Activated B cell treated with CpG ODN at 0.5 μM for 24 hours (primary cell): ENCODE measurements around the gene CCDC169. TPM values are rescaled to one million over a fixed set of nuclear protein-coding genes. Genes with fewer than 3 reads are reported as not detected.
"Not testable (repeated sequence)": the region's sequence is repeated elsewhere in the genome, so short reads cannot be mapped to it uniquely, and the experiment has no call there.

Experiments used
- ATAC-seq: fragments of 200-7000 bp; cut with Tn5 transposase; one replicate; pipeline ENCODE4 v1.10.0; 2021; ENCODE audit warnings: low read depth, mild to moderate bottlenecking, moderate library complexity
- CTCF ChIA-PET: fragments of 350-600 bp; sonication (Branson Sonifier 250); formaldehyde crosslinking; loops from one replicate; lab custom pipeline; 2021; ENCODE audit warnings: antibody characterized with exemption; lab: Charles Lee
- POLR2A ChIA-PET: fragments of 350-600 bp; sonication (Branson Sonifier 250); formaldehyde crosslinking; loops from one replicate; lab custom pipeline; 2021; ENCODE audit warnings: antibody characterized with exemption; lab: Charles Lee
- DNase-seq: peaks from one replicate; pipeline ENCODE4 v3.0.0; 2022
- H3K27ac Mint-ChIP-seq: one replicate; pipeline ENCODE4 v1.8.0; 2020; ENCODE audit warnings: mixed read lengths
- H3K27me3 Mint-ChIP-seq: one replicate; pipeline ENCODE4 v1.8.0; 2021; ENCODE audit warnings: mixed read lengths
- H3K36me3 Mint-ChIP-seq: one replicate; pipeline ENCODE4 v1.8.0; 2021; ENCODE audit warnings: low read depth, mixed read lengths
- H3K4me1 Mint-ChIP-seq: one replicate; pipeline ENCODE4 v1.8.0; 2021; ENCODE audit warnings: mixed read lengths
- H3K4me3 Mint-ChIP-seq: one replicate; pipeline ENCODE4 v1.8.0; 2020; ENCODE audit warnings: mild to moderate bottlenecking, mixed read lengths
- H3K9me3 Mint-ChIP-seq: one replicate; pipeline ENCODE4 v1.8.0; 2020; ENCODE audit warnings: mixed read lengths
- intact Hi-C: fragments of 100-400 bp; cut with micrococcal nuclease; formaldehyde crosslinking; loops from one replicate; pipeline ENCODE4 v1.15.1; 2024
- total RNA-seq: library from RNA; stranded (reverse); gene quantifications from 2 replicates; pipeline ENCODE4 v1.2.3, GENCODE V29; 2022
- TF ChIP-seq, protein P1 (sequence below): fragments of 200-600 bp; IDR thresholded peaks from one replicate; pipeline ENCODE4 v1.8.0; 2022; ENCODE audit warnings: antibody characterized with exemption, mild to moderate bottlenecking

Gene CCDC169
- total RNA-seq, 1 donor from 2014 or later: 0.18 TPM

DNA sequence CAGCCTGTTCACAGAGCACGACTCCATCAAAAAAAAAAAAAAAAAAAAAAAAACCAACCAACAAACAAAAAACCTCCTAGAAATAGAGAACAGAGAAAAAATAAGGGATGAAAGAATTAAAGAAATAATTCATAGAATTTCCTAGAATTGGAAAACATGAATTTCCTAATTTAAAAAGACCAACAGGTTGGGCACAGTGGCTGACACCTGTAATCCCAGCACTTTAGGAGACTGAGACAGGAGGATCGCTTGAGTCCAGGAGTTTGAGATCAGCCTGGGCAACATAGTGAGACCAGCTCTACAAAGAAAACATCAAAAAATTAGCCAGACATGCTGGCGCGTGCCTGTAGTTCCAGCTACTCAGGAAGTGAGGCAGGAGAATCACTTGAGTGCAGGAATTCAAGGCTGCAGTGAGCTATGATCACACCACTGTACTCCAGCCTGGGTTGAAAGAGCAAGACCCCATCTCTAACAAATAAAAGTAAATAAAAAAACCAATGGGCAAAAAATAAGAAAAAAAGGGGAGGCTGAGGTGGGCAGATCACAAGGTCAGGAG is 42.1 kb upstream of the CCDC169 start:
- H3K27me3 Mint-ChIP-seq: peaks cover 2% of the 10 kb centered on the region
- CTCF ChIA-PET: no interaction called here
- no peaks in the 10 kb centered on the region for H3K9me3 Mint-ChIP-seq
- H3K27ac Mint-ChIP-seq: no peak overlapping the region
- H3K36me3 Mint-ChIP-seq: no peaks in the 10 kb centered on the region
- intact Hi-C loops: no loop called here
- TF ChIP-seq, protein P1, sequence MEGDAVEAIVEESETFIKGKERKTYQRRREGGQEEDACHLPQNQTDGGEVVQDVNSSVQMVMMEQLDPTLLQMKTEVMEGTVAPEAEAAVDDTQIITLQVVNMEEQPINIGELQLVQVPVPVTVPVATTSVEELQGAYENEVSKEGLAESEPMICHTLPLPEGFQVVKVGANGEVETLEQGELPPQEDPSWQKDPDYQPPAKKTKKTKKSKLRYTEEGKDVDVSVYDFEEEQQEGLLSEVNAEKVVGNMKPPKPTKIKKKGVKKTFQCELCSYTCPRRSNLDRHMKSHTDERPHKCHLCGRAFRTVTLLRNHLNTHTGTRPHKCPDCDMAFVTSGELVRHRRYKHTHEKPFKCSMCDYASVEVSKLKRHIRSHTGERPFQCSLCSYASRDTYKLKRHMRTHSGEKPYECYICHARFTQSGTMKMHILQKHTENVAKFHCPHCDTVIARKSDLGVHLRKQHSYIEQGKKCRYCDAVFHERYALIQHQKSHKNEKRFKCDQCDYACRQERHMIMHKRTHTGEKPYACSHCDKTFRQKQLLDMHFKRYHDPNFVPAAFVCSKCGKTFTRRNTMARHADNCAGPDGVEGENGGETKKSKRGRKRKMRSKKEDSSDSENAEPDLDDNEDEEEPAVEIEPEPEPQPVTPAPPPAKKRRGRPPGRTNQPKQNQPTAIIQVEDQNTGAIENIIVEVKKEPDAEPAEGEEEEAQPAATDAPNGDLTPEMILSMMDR: no peak
- peaks cover 11% of the 10 kb centered on the region for H3K4me1 Mint-ChIP-seq
- ATAC-seq (no peak), DNase-seq (no peak)
- no peak overlapping the region for H3K4me3 Mint-ChIP-seq
- POLR2A ChIA-PET: no interaction called here

DNA sequence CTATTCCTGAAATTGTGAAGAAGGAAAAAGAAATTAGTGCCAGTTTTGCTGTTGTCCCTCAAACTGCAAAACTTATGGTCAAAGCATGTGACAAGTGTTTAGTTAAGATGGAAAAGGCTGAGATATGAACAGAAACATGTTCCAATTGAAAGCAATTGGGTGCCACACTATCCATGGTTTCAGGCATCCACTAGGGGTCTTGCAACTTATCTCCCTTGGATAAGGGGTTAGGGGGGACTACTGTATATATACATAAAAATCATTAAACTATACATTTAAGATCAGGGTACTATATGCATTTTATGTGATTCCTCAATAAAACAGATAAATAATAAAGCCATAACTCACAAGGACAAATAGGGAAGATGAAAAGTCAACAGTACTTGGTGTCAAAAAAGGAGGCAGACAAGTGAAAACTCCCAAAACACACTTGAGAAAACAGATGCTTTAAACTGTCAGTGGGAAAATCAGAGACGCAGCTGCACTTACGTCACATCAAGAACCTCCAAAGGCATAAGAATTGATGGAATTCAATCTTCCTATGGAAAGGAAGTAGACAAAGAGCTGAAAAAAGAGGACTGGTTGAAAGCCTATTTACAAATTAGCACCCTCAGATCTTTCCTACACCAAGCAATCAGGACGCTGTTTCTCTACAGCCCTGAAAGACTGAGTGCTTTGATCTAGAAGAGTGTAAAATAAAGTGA is 40.5 kb upstream of the CCDC169 start:
- ChIA-PET CTCF (no interaction called here), POLR2A (no interaction called here)
- TF ChIP-seq, protein P1: no peak
- Mint-ChIP-seq H3K9me3 (no peaks in the 10 kb centered on the region), H3K27ac (no peak overlapping the region), H3K4me3 (no peak overlapping the region), H3K27me3 (peaks cover 2% of the 10 kb centered on the region), H3K4me1 (peaks cover 7% of the 10 kb centered on the region), H3K36me3 (no peaks in the 10 kb centered on the region)
- intact Hi-C loops: no loop called here
- ATAC-seq (no peak), DNase-seq (no peak)

- no peak overlapping the region for H3K4me3 Mint-ChIP-seq
- DNase-seq: no peak
- TF ChIP-seq, protein P1: no peak
- no peaks in the 10 kb centered on the region for H3K27me3 Mint-ChIP-seq
- CTCF ChIA-PET: no interaction called here
- H3K4me1 Mint-ChIP-seq: peaks cover 7% of the 10 kb centered on the region
- no peak overlapping the region for H3K27ac Mint-ChIP-seq
- no peak for ATAC-seq
- H3K9me3 Mint-ChIP-seq: no peaks in the 10 kb centered on the region
- intact Hi-C loops: no loop called here
- peaks cover 24% of the 10 kb centered on the region for H3K36me3 Mint-ChIP-seq
- POLR2A ChIA-PET: no interaction called here
Observed at GRCh38 chr13:36332986-36333385, 35.4 kb upstream of the CCDC169 start.

GRCh38 chr13:36332255-36332654 is 34.6 kb upstream of the CCDC169 start:
- peaks cover 28% of the 10 kb centered on the region for H3K36me3 Mint-ChIP-seq
- DNase-seq, H3K27me3 Mint-ChIP-seq, H3K27ac Mint-ChIP-seq, POLR2A ChIA-PET, intact Hi-C loops, H3K4me3 Mint-ChIP-seq, H3K9me3 Mint-ChIP-seq, H3K4me1 Mint-ChIP-seq, CTCF ChIA-PET, ATAC-seq: not testable (repeated sequence)

DNA sequence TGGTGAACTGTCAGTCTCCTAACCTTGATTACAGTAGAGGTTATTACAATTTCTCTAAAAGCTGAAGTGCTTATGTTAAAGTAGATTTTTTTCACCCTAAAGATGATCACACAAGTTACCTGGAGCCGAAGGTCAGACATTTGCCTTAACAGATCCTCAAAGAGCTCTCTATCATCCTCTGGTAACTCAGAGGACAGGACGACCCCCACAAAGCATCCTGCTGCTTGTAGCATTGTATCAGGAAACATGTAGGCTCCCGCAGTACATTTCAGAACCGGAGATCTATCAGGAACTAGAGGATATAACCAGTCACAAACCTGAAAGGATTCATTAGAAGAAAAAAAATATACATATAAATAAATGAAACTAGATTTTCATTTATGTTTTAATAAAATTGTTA is 33.7 kb upstream of the CCDC169 start:
- ATAC-seq: no peak
- Mint-ChIP-seq H3K4me3 (no peak overlapping the region), H3K27ac (no peak overlapping the region), H3K4me1 (peaks cover 2% of the 10 kb centered on the region), H3K27me3 (no peaks in the 10 kb centered on the region), H3K36me3 (peaks cover 35% of the 10 kb centered on the region), H3K9me3 (no peaks in the 10 kb centered on the region)
- CTCF ChIA-PET: no interaction called here
- TF ChIP-seq, protein P1: no peak
- POLR2A ChIA-PET: no interaction called here
- DNase-seq: no peak
- intact Hi-C loops: no loop called here
